HUES64 (cell line): Measurements from ENCODE around the gene VSTM4.

ENCODE experiments used
- H3K27ac ChIP-seq: 2 replicates; pipeline ENCODE4 v1.7.0; 2013; ENCODE audit warnings: low read depth, low read length, inconsistent platforms
- H3K27me3 ChIP-seq: 2 replicates; pipeline ENCODE4 v1.6.1; 2013; ENCODE audit warnings: mild to moderate bottlenecking, low read length; ENCODE audit not compliant: insufficient read depth
- H3K36me3 ChIP-seq: 2 replicates; pipeline ENCODE4 v1.6.1; 2013; ENCODE audit warnings: mild to moderate bottlenecking, low read length; ENCODE audit not compliant: insufficient read depth
- H3K4me1 ChIP-seq: 2 replicates; pipeline ENCODE4 v1.6.1; 2013; ENCODE audit warnings: mild to moderate bottlenecking, low read length, moderate library complexity; ENCODE audit not compliant: insufficient read depth
- H3K4me3 ChIP-seq: 2 replicates; pipeline ENCODE4 v1.5.1; 2013; ENCODE audit warnings: mild to moderate bottlenecking, low read length, moderate library complexity
- H3K9ac ChIP-seq: 2 replicates; pipeline ENCODE4 v1.6.1; 2013; ENCODE audit warnings: mild to moderate bottlenecking, low read depth, low read length
- H3K9me3 ChIP-seq: 2 replicates; pipeline ENCODE4 v1.6.1; 2013; ENCODE audit warnings: low read depth, low read length; ENCODE audit not compliant: insufficient read depth
- WGBS: fragments of 150-250, 120-280 bp; methylation state at CpG from one replicate; pipeline ENCODE4 v1.1.7; 2013; ENCODE audit warnings: missing lambda C conversion rate; 5-methylcytosine and 5-hydroxymethylcytosine counted together

VSTM4 gene

GRCh38 chr10:49157229-49157628, 41.9 kb upstream of the VSTM4 start:
- H3K4me3 ChIP-seq, result no peak overlapping the region
- no peaks in the 10 kb centered on the region for H3K9me3 ChIP-seq
- H3K4me1 ChIP-seq, result peaks cover 14% of the 10 kb centered on the region; the same call in 1 of the 2 replicates
- H3K27ac ChIP-seq, result no peak overlapping the region
- H3K9ac ChIP-seq, result no peak overlapping the region
- H3K27me3 ChIP-seq, result no peaks in the 10 kb centered on the region; the same call in 1 of the 2 replicates
- WGBS, result 94% methylated on average over 3 of the region's 3 CpGs
- no peaks in the 10 kb centered on the region for H3K36me3 ChIP-seq

- Histone ChIP-seq H3K4me1 (peaks cover 14% of the 10 kb centered on the region; the same call in 1 of the 2 replicates), H3K9me3 (no peaks in the 10 kb centered on the region), H3K36me3 (no peaks in the 10 kb centered on the region), H3K4me3 (no peak overlapping the region), H3K27me3 (no peaks in the 10 kb centered on the region), H3K9ac (no peak overlapping the region), H3K27ac (no peak overlapping the region)
- 95% methylated on average over 6 of the region's 6 CpGs for WGBS
Measured at GRCh38 chr10:49154641-49155040, 39.3 kb upstream of the VSTM4 start.

GRCh38 chr10:49153971-49154370, 38.6 kb upstream of the VSTM4 start:
- H3K4me3 ChIP-seq, result no peak overlapping the region
- H3K9ac ChIP-seq, result no peak overlapping the region
- no peaks in the 10 kb centered on the region for H3K27me3 ChIP-seq
- H3K4me1 ChIP-seq, result peaks cover 11% of the 10 kb centered on the region; the same call in 1 of the 2 replicates
- no peaks in the 10 kb centered on the region for H3K36me3 ChIP-seq
- WGBS, result 92% methylated on average over 1 of the region's 1 CpG
- H3K27ac ChIP-seq, result no peak overlapping the region
- H3K9me3 ChIP-seq, result no peaks in the 10 kb centered on the region

- no peaks in the 10 kb centered on the region for H3K9me3 ChIP-seq
- no peaks in the 10 kb centered on the region for H3K27me3 ChIP-seq
- 90% methylated on average over 4 of the region's 4 CpGs for WGBS
- H3K36me3 ChIP-seq, result no peaks in the 10 kb centered on the region
- peaks cover 4% of the 10 kb centered on the region; the same call in 1 of the 2 replicates for H3K4me1 ChIP-seq
- no peak overlapping the region for H3K27ac ChIP-seq
- no peak overlapping the region for H3K4me3 ChIP-seq
- H3K9ac ChIP-seq, result no peak overlapping the region
Measured at GRCh38 chr10:49153115-49153514, 37.8 kb upstream of the VSTM4 start.

GRCh38 chr10:49152663-49153062, 37.3 kb upstream of the VSTM4 start:
- no peak overlapping the region for H3K4me3 ChIP-seq
- H3K27ac ChIP-seq, result no peak overlapping the region
- WGBS, result 95% methylated on average over 4 of the region's 4 CpGs
- no peak overlapping the region for H3K9ac ChIP-seq
- no peaks in the 10 kb centered on the region for H3K27me3 ChIP-seq
- H3K36me3 ChIP-seq, result no peaks in the 10 kb centered on the region
- H3K4me1 ChIP-seq, result no peaks in the 10 kb centered on the region; the same call in 1 of the 2 replicates
- H3K9me3 ChIP-seq, result peaks cover 2% of the 10 kb centered on the region; the same call in 1 of the 2 replicates

- Histone ChIP-seq H3K4me3 (no peak overlapping the region), H3K9me3 (peaks cover 8% of the 10 kb centered on the region; the same call in 1 of the 2 replicates), H3K27me3 (no peaks in the 10 kb centered on the region), H3K27ac (no peak overlapping the region), H3K9ac (no peak overlapping the region), H3K4me1 (no peaks in the 10 kb centered on the region), H3K36me3 (no peaks in the 10 kb centered on the region)
- WGBS, result 100% methylated on average over 3 of the region's 4 CpGs
Measured at GRCh38 chr10:49152037-49152436, 36.7 kb upstream of the VSTM4 start.

- H3K9me3 ChIP-seq, result peaks cover 8% of the 10 kb centered on the region; the same call in 1 of the 2 replicates
- no peaks in the 10 kb centered on the region for H3K4me1 ChIP-seq
- no peaks in the 10 kb centered on the region for H3K27me3 ChIP-seq
- no peak overlapping the region for H3K27ac ChIP-seq
- WGBS, result 88% methylated on average over 1 of the region's 1 CpG
- no peaks in the 10 kb centered on the region for H3K36me3 ChIP-seq
- no peak overlapping the region for H3K9ac ChIP-seq
- H3K4me3 ChIP-seq, result no peak overlapping the region
Measured at GRCh38 chr10:49151481-49151880, 36.2 kb upstream of the VSTM4 start.

GRCh38 chr10:49151025-49151445, 35.7 kb upstream of the VSTM4 start:
- no peak overlapping the region for H3K27ac ChIP-seq
- no peak overlapping the region for H3K4me3 ChIP-seq
- no peaks in the 10 kb centered on the region for H3K27me3 ChIP-seq
- no peak overlapping the region for H3K9ac ChIP-seq
- peaks cover 8% of the 10 kb centered on the region; the same call in 1 of the 2 replicates for H3K9me3 ChIP-seq
- no peaks in the 10 kb centered on the region for H3K4me1 ChIP-seq
- WGBS, result 90% methylated on average over 2 of the region's 2 CpGs
- H3K36me3 ChIP-seq, result no peaks in the 10 kb centered on the region

GRCh38 chr10:49150426-49150825, 35.1 kb upstream of the VSTM4 start:
- Histone ChIP-seq H3K36me3 (no peaks in the 10 kb centered on the region), H3K27ac (no peak overlapping the region), H3K9ac (no peak overlapping the region), H3K9me3 (peaks cover 8% of the 10 kb centered on the region; the same call in 1 of the 2 replicates), H3K27me3 (no peaks in the 10 kb centered on the region), H3K4me1 (no peaks in the 10 kb centered on the region), H3K4me3 (no peak overlapping the region)
- 91% methylated on average over 5 of the region's 5 CpGs for WGBS

GRCh38 chr10:49149881-49150280, 34.6 kb upstream of the VSTM4 start:
- WGBS, result 91% methylated on average over 3 of the region's 3 CpGs
- Histone ChIP-seq H3K27me3 (no peaks in the 10 kb centered on the region), H3K9me3 (peaks cover 8% of the 10 kb centered on the region; the same call in 1 of the 2 replicates), H3K9ac (no peak overlapping the region), H3K4me3 (no peak overlapping the region), H3K4me1 (no peaks in the 10 kb centered on the region), H3K36me3 (no peaks in the 10 kb centered on the region), H3K27ac (no peak overlapping the region)

- Histone ChIP-seq H3K4me3 (no peak overlapping the region), H3K9ac (no peak overlapping the region), H3K4me1 (peaks cover 12% of the 10 kb centered on the region; the same call in 1 of the 2 replicates), H3K27me3 (no peaks in the 10 kb centered on the region), H3K36me3 (no peaks in the 10 kb centered on the region), H3K9me3 (peaks cover 8% of the 10 kb centered on the region; the same call in 1 of the 2 replicates), H3K27ac (no peak overlapping the region)
- WGBS, result 94% methylated on average over 2 of the region's 2 CpGs
Measured at GRCh38 chr10:49144058-49144720, 28.9 kb upstream of the VSTM4 start.
